Measurements from ENCODE around the gene CYSTM1.
"Not testable (repeated sequence)": the region's sequence is repeated elsewhere in the genome, so short reads cannot be mapped to it uniquely, and the experiment has no call there.

Gene CYSTM1

DNA sequence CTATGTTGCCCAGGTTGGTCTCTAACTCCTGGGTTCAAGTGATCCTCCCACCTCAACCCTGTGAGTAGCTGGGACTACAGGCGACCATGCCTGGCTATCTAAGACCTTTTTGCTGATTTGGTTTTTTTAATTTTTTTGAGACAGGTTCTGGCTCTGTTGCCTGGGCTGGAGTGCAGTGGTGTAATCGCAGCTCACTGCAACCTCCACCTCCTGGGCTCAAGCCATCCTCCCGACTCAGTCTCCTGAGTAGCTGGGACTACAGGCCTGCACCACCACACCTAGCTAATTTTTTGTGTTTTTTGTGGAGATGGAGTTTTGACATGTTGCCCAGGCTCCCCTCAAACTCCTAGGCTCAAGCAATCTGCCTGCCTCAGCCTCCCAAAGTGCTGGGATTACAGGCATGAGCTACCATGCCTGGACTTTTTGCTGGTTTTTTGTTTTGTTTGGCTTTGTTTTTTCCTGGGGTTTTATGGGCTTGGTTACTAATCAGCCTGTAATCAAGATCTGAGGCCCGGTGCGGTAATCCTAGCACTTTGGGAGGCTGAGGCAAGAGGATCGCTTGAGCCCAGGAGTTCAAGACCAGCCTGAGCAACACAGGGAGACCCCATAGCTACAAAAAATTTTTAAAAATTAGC, 3.6 kb downstream of the CYSTM1 start:
- no peak for ATAC-seq

DNA sequence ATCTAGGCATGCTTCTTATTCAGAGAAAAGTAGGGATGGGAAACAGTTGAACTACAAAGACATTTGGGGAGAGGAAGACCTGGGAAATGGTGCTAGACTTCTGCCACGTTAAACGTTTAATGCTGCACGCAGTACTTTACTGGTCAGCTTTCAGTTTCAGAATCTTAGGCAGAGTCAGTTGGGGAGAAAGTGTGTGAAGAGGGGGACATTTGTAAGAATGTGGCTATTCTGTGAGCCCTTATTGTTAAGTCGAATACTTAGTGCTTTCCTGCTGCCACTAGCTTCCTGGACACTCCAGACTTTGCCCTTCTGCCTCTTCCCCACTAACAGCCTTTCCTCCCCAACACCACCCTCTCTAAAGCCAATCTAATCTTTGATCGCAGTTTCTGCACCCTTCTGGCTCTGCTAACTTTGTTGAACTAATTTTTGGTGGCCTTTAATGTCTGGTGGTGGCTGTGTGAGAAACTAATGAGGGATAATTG, 6.1 kb downstream of the CYSTM1 start:
- no peak for ATAC-seq

DNA sequence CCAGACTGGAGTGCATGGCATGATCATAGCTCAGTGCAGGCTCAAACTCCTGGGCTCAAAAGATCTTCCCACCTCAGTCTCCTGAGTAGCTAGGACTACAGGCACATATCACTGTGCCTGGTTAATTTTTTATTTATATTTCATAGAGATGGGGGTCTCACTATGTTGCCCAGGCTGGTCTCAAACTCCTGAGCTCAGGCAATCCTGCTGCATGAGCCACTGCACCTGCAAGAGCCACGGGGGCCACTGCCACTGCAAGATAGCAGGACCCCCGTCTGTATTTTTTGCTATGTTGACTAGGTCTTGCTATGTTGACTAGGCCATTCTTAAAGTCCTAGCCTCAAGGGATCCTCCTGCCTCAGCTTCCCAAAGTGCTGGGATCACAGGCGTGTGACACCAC, 6.5 kb downstream of the CYSTM1 start:
- no peak for ATAC-seq

DNA sequence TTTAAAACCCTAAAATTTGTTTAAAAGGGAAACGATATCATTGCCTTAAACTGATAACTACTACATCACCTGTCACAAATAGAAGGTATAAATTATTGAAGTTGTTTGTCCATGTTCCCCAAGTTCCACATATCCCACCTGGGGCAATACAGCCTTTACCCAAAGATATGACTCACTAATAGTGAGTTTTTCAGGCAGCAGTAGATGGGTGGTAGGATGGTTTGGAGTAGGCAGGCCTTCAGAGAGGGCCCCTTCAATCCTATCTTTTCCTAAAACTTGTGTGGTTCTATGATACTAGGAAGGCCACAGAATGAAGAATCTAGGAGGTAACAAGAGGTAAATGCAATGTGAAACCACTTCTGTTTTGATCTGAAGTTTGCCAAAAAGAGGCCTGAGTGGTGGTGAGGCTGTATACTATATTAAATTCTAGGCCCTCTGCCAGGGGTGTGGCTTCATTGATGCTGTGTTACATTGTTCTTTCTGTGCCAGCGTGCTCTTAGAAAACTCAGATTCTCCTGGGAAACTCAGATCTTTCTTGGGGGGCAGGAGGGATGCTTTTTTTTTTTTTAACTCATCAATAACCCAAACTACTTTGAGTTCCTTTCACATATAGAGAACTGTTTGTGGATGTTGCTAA, 7.2 kb downstream of the CYSTM1 start:
- no peak for ATAC-seq

DNA sequence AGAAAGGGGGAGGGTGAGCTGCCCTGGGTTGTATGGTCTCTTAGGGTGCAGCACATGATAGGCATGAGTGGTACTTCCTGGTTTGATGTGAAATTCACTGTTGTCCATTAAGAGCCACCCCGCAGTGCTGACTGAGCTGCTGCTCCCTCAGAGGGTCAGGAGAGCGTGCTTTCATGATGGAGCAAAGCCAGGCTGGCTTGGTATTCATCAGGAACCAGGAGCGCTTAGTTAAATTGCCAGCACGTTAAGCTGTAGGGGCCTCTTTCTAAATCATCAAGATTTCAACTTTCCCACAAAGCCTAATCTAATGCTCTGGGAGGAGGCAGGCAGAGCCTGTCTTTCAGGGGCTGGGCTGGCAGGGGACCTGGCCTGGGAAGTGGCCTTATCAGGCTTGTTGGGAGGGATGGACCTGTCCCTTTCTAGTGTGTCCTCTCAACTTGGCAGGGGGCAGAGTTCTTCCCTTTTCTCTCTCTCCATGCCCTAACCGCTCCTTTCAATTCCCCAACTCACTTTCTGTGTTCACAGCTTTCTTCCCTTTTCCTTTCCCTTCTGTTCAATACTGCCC, 7.9 kb downstream of the CYSTM1 start:
- no peak for ATAC-seq

DNA sequence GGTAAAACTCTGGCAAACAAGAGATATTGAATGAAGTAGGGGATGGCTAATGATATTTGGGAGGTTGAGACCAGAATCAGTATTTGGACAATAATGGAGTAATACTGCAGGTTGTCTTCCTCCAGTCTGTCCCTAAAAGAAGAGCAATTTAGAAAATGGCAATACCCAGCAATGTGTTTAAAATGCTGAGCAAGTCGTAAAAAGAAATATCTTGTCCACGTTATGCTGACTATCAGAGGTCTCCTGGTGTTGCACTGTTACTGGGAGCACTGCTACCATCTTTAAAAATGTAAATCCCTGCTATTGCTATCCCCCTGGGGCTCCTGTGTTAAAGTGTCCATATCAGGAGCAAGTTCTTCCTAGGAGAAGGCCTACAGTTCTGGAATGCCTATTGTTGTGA, 10.4 kb downstream of the CYSTM1 start:
- no peak for ATAC-seq

DNA sequence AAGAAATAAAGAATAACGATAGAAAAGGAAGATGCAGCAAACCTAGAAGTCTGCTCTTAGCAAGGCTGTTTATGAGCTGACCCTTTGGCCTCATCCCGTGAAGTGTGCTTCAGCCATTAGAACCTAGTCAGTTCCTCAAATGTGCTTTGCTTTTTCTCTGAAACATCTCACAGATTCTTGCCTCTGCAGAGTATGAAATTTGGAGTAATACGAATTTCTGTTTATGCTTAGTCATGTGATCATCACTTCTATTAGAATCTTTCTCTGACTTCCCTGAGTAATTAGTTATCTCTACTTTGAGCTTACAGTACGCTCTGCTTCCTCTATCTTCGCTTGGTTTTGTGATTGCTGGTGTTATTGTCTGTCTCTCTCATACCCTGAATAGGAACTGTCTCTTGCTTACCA, 11.3 kb downstream of the CYSTM1 start:
- ATAC-seq = no peak

DNA sequence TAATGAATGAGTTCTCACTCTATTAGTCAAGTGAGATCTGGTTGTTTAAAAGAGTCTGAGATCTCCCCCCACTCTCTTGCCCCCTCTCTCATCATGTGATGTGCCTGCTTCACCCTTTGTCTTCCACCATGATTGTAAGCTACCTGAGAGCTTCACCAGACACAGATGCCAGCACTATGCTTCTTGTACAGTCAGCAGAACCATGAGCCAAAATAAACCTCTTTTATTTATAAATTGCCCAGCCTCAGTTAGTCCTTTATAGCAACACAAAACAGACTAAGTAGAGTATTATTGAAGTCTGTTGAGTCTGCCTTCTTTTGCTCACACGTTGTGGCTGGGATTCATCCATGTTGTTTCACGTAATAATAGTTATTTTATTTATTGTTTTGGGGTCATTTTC, 14.3 kb downstream of the CYSTM1 start:
- no peak for ATAC-seq

DNA sequence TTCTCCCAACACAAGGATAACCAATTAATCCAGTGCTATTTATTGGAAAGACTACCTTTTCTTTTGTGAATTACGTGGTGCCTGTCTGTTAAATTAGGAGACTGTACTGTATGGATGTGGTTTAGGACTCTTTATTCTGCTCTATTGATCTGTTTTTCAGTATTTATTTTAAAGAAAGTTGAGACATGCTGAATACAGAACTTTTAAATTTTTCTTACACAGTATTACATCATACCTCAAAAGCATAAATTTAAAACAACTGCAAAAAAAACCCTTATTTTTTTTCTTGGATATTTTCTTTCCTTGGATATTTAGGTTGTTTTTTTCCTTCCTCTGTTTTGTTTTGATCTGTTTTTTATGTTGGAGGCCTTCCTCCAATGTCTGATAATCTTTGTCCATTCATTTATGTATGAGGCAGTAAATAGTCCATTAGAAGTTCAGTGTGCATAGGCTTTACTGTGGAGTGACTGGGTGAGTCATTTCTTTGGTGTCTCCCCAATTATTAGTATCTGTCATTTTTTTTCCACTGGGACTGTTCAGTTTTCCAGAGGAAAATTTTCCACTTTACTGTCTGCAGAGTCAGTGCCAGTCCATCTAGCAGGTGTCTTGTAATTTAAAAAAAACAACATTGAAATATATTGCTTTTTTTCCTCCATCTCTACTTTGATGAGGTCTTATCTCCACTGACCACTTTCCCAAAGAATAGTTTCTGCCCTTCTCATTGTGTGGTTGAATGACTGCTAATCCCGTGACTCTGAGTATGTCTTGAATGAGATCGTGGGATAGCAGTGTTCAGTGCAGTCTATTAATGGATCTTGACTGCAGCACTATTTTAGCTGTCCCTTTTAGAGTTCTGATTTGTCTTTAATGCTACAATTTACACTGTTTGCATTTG, 15.2 kb downstream of the CYSTM1 start:
- ATAC-seq = no peak

DNA sequence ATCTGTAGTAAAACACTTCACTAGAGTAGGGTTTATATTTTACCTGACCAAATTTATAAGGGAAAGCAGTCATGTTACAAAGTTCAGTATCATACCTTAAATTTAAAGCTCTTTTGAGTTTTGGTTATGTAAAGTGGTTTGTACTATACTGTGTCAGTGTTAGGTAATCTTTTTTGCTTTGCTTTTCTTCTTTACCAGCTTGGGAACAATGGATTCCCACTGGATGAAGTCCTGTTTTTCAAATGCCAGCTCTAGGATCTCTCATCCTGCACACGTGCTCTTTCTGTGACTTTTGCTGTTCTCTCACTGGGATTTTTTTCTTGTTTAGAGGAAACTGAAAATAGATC, 15.9 kb downstream of the CYSTM1 start:
- ATAC-seq = no peak

DNA sequence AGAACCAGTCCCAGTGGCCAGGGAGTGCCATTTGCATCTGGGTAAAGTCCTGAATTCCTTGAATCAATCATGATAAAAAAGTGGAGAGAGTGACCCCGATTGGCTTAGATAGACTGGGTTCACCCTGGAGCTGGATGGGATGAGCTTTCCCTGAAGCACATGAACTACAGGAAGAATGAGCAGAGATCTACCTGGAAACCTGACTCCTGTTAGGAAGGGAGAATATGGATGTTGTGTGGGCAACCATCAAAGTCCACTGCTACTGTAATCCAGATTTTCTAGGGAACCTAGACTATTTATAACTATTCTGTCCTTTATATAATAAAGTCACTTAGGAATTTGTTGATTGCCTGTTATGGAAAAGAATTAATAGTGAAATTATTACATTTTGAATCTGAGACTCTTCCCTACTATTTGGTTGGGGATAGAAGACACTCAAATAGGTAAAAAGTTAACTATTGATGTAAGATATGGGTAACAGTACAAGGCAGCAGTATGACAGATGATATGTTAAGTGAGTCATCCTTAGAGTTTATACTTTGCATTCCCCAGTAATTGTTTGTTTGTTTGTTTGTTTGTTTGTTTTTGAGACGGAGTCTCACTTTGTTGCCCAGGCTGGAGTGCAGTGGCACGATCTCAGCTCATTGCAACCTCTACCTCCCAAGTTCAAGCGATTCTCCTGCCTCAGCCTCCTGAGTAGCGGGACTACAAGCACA, 17.9 kb downstream of the CYSTM1 start:
- no peak for ATAC-seq

DNA sequence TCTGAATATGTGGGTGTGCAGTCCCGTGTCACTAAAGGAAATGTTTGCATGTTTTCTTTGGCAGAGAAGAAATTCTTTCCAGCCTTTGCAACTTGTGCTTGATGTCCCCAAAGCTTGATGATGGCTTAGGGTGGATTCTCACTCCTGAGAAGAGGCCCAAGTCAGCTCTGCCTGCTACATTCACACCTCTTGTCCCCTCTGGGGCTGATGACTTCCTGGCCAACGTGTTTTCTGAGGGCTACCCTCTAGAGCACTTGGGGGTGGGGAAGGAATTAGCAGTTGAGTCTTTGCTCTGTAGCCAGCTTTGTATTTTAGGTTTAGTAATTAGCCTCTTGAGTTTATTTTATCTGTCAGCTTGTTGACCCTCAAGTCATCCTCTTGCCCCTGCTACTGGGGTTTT, 19.7 kb downstream of the CYSTM1 start:
- ATAC-seq = no peak

DNA sequence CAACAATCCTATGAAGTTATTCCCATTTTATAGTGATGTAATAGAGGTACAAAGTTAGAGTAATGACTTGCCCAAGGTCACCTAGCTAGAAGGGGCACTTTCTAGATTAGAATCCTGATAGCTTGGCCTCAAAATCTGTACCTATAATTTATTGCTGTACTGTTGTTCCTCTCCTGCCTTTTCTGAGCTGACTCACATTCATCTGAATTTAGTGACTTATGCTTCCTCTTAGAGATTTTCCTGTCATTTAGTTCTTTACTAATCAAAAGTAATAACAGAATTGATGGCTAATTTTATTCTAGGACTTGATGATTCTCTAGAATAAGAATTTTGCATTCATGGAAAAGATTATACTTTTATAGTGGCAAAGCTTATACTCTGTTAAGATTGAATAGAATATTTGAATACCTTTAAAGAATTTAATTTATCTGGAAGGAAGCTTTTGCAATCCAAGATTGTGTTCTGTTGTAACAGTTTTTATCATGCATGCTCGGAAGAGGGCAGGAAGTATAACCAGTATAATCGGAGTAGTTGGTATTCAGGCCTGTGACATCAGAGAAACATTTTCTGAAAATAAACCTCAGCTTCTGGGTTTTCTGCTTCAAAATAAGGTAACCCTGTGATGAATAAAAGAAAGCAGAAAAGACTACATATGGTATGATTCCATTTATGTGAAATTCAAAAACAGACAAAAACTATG, 21.3 kb downstream of the CYSTM1 start:
- ATAC-seq = no peak

DNA sequence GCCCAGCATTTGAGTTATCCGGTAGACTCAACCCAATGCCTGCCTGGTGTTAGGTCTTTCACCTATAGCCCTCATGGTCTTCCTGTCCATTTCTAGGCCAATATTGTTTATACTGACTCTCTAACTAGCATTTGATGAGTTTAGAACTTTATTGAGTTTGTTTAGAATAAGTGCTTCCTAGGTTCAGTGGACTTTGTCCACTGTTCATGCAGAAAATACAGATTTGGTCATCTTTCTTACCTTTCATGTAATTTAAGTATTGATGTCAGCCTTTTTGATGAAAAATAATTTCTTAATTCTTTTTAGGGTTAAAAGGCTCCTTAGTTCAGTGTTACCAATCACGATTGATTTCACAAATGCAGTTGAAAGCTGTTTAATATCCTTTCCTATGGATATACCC, 22.0 kb downstream of the CYSTM1 start:
- ATAC-seq = no peak

DNA sequence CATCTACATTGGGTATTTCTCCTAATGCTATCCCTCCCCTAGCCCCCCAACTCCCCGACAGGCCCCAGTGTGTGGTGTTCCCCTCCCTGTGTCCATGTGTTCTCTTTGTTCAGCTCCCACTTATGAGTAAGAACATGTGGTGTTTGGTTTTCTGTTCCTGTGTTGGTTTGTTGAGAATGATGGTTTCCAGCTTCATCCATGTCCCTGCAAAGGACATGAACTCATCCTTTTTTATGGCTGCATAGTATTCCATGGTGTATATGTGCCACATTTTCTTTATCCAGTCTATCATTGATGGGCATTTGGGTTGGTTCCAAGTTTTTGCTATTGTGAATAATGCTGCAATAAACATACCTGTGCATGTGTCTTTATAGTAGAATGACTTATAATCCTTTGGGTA, 23.9 kb downstream of the CYSTM1 start:
- not testable (repeated sequence) for ATAC-seq

DNA sequence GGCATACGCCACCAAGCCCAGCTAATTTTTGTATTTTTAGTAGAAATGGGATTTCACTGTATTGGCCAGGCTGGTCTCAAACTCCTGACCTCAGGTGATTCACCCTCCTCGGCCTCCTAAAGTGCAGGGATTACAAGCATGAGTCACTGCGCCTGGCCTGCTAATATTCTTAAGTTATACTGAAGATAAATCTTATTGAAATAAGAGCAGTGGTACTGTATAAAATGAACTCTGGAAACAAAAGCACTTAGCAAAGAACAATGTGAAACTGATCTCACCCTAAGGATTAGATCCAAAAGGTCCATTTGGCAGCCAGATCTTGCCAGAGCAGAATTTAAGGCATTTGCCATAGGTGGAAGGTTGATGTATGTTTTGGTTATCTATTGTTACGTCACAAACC, 27.1 kb downstream of the CYSTM1 start:
- no peak for ATAC-seq

DNA sequence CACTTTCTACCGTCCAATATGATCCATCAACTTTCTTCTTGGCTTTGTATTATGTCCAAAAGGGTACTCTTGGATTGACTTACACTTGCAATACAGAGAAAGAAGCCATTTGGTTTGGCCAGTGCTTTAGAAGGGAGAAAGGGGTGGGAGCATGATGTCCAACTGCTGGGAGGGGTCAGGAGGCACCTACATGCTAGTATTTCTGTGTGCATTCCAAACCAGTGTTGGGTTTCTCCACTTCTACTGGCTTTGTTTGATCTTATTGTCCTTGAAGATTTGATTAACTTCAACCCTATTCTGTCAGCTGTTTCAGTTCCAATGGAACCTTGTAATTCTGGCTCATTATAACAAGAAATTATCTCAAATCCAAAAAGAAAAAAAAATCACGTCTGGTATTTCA, 27.6 kb downstream of the CYSTM1 start:
- no peak for ATAC-seq

DNA sequence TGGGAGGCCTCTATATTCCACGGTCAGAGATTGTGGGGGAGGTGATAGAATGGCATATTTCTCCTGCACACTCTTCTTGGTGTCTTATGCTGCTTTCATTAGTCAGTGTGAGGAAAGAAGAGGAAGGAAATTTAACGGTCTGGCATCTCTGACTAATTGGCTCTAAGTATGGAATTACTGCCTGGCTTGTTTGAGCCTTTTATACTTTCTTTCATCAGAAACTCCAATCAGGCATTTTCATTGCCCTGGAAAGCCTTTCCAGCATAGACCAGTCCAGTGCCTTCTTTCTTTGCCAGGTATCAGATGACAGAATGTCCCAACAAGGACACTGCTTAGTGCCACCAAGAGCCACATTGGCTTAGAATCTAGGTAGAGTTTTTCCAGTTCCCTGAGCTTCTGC, 30.2 kb downstream of the CYSTM1 start:
- ATAC-seq = no peak

DNA sequence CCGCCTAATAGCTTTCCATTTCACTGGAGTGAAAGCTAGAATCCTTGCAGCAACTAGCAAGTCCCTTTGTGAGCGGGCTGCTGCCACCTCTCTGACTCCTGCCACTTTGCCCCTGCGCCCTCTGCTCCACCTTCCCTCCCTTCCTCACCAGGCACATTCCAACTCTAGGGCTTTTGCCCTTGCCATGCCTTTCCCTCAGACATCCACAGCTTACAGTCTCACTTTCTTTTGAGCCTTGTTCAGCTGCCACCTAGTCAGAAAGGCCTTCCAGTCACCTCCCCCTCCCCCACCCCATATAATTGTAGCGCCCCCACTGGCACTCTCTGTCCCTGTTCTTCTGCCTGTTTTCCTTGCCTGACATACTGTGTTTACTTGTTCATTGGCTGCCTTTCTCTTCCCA, 31.0 kb downstream of the CYSTM1 start:
- no peak for ATAC-seq

DNA sequence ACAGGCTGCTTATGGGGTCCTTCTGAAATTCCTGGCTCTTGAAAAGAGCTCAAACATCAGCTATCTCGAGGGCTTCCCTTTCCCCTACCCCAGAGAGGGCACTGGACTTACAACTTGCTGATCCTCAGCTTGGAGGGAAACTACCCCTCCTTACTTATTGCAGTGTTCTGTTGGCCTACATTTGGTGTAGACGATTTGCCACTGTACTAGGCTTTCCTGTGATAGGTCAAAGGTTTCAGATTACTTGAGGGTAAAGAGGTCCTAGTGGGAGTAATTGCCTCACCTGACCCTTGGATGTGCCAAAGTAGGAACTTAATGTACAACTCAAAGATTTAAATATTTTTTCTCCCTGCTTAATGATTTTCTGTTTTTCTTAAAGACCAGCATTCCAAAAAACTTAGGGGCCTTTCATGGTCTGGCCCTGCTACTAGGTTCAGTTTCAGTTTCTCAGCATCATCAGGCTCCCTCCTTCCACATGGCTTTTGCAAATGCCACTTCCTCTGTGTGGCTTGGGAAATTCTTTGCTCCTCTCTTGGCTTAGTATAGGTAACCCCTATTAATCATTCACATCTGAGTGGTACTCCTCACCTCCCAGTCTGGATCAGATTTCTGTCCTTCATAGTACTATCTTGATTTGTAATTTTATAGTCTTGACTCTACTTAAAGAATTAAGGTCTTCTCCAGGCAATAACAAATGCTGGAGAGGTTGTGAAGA, 32.4 kb downstream of the CYSTM1 start:
- ATAC-seq = no peak

DNA sequence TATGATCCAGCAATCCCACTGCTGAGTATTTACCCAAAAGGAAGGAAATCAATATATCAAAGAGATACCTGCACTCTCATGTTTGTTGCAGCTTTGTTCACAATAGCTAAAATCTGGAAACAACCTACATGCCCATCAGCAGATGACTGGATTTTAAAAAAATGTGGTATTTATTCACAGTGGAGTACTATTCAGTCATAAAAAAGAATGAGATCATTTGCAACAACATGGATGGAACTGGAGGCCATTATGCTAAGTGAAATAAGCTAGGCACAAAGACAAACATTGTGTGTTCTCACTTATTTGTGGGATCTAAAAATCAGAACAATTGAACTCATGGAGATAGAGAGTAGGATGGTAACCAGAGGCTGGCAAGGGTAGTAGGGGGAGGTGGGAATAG, 33.1 kb downstream of the CYSTM1 start:
- ATAC-seq = no peak
